CD4-positive, alpha-beta T cell (primary cell): Measurements from ENCODE around the gene NREP. TPM values are rescaled to one million over a fixed set of nuclear protein-coding genes. Genes with fewer than 3 reads are reported as not detected.

Experiments used
- ATAC-seq: fragments of 200-7000 bp; cut with Tn5 transposase; one replicate; pipeline ENCODE4 v1.10.0; 2022; ENCODE audit warnings: mild to moderate bottlenecking; ENCODE audit not compliant: poor library complexity
- CTCF ChIA-PET: fragments of 350-600 bp; sonication (Branson Sonifier 250); formaldehyde crosslinking; loops from one replicate; lab custom pipeline; 2021; ENCODE audit warnings: antibody characterized with exemption, inconsistent platforms; lab: Charles Lee
- POLR2A ChIA-PET: fragments of 350-600 bp; sonication (Branson Sonifier 250); formaldehyde crosslinking; loops from one replicate; lab custom pipeline; 2021; ENCODE audit warnings: antibody characterized with exemption, inconsistent platforms; lab: Charles Lee
- DNase-seq, 14 experiments: peaks; one replicate each; pipeline ENCODE4 v3.0.0-alpha.2; 2013 to 2020; ENCODE audit warnings: mixed read lengths in 2 of 14
- H3K27ac ChIP-seq, 2 donors: one replicate each; pipeline versions ENCODE4 v1.5.1 to v1.7.0; 2013; ENCODE audit warnings: low read length in 2 of 2, low read depth in 1 of 2, mild to moderate bottlenecking in 1 of 2
- H3K27me3 ChIP-seq, 2 experiments: 1 replicate in 1 of 2; 2 replicates in 1 of 2; pipeline versions ENCODE4 v1.6.1 to v1.7.0; 2013; ENCODE audit warnings: low read length in 2 of 2, control low read depth in 1 of 2, mild to moderate bottlenecking in 1 of 2, moderate library complexity in 1 of 2; ENCODE audit not compliant: insufficient read depth in 2 of 2, control insufficient read depth in 1 of 2
- H3K36me3 ChIP-seq: one replicate; pipeline ENCODE4 v1.6.1; 2013; ENCODE audit warnings: low read length, control low read depth; ENCODE audit not compliant: insufficient read depth
- H3K4me1 ChIP-seq: one replicate; pipeline ENCODE4 v1.6.1; 2013; ENCODE audit warnings: low read length, control low read depth; ENCODE audit not compliant: insufficient read depth
- H3K4me3 ChIP-seq: one replicate; pipeline ENCODE4 v1.5.1; 2013; ENCODE audit warnings: mild to moderate bottlenecking, low read length, moderate library complexity
- H3K9me3 ChIP-seq, 2 experiments: 1 replicate in 1 of 2; 2 replicates in 1 of 2; pipeline versions ENCODE4 v1.6.1 to v1.7.0; 2013; ENCODE audit warnings: low read length in 2 of 2, mild to moderate bottlenecking in 2 of 2, control low read depth in 1 of 2, moderate library complexity in 1 of 2; ENCODE audit not compliant: control insufficient read depth in 1 of 2, insufficient read depth in 1 of 2
- H3K27ac Mint-ChIP-seq: one replicate; pipeline ENCODE4 v1.8.0; 2020; ENCODE audit warnings: mixed read lengths
- H3K27me3 Mint-ChIP-seq: one replicate; pipeline ENCODE4 v1.8.0; 2021; ENCODE audit warnings: mixed read lengths
- H3K36me3 Mint-ChIP-seq: one replicate; pipeline ENCODE4 v1.8.0; 2021; ENCODE audit warnings: low read depth, mixed read lengths
- H3K4me1 Mint-ChIP-seq: one replicate; pipeline ENCODE4 v1.8.0; 2021; ENCODE audit warnings: low read depth, mixed read lengths
- H3K4me3 Mint-ChIP-seq: one replicate; pipeline ENCODE4 v1.8.0; 2020; ENCODE audit warnings: mild to moderate bottlenecking, mixed read lengths
- H3K9me3 Mint-ChIP-seq: one replicate; pipeline ENCODE4 v1.8.0; 2020; ENCODE audit warnings: mixed read lengths
- intact Hi-C, 2 experiments: fragments of 100-400 bp; cut with DNase I in 1 of 2; cut with micrococcal nuclease in 1 of 2; formaldehyde crosslinking; loops; one replicate each; pipeline versions ENCODE4 v1.15.1 to v1.9.0; 2023 to 2025; cut with DNase I, micrococcal nuclease
- total RNA-seq, 174 experiments: library from RNA in 2 of 174; stranded (reverse) in 2 of 174; gene quantifications; one replicate each; pipeline ENCODE4 v1.2.3 and lab custom pipeline; 2021 to 2026
- TF ChIP-seq, protein P1 (sequence below): fragments of 200-600 bp; IDR thresholded peaks from one replicate; pipeline ENCODE4 v1.8.0; 2022; ENCODE audit warnings: antibody characterized with exemption, mild to moderate bottlenecking

Gene NREP
- total RNA-seq, 2 experiments from 2014 or later: 2.3 to 2.9 TPM

DNA sequence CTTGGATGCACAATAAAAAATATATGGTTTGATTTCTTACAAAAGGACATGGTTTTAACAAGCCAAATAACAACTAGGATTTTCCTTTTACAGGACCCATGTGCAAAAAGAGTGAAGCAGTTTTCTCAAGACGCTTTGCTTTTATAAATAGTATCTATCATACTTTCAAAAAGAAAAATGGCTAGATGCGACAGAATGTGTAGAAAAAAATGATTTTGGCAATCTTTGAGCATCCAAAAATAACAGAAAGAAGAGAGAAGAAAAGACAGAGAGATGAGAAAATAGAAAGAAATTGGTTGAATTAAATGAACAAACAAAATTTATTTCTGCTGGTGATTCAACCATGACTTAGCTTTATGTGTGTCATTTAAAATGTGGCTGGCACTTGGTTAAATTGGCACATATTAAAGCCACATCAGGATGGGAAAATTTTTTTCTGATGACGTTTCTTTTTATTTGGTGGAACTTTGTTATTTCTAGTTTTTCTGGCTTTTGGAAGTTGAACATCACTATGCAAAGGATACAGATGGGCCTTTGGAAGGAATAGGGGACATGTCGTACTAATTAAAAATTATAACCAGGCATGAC lies 35.6 kb upstream of the NREP start:
- no peaks in the 10 kb centered on the region for H3K4me1 ChIP-seq
- H3K9me3 Mint-ChIP-seq: no peaks in the 10 kb centered on the region
- no peaks in the 10 kb centered on the region for H3K36me3 Mint-ChIP-seq
- no peaks in the 10 kb centered on the region for H3K9me3 ChIP-seq
- DNase-seq (no peak), ATAC-seq (no peak)
- TF ChIP-seq, protein P1, sequence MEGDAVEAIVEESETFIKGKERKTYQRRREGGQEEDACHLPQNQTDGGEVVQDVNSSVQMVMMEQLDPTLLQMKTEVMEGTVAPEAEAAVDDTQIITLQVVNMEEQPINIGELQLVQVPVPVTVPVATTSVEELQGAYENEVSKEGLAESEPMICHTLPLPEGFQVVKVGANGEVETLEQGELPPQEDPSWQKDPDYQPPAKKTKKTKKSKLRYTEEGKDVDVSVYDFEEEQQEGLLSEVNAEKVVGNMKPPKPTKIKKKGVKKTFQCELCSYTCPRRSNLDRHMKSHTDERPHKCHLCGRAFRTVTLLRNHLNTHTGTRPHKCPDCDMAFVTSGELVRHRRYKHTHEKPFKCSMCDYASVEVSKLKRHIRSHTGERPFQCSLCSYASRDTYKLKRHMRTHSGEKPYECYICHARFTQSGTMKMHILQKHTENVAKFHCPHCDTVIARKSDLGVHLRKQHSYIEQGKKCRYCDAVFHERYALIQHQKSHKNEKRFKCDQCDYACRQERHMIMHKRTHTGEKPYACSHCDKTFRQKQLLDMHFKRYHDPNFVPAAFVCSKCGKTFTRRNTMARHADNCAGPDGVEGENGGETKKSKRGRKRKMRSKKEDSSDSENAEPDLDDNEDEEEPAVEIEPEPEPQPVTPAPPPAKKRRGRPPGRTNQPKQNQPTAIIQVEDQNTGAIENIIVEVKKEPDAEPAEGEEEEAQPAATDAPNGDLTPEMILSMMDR: no peak
- H3K4me1 Mint-ChIP-seq: no peaks in the 10 kb centered on the region
- POLR2A ChIA-PET: no interaction called here
- intact Hi-C loops: no loop called here
- H3K27me3 Mint-ChIP-seq: no peaks in the 10 kb centered on the region
- H3K27me3 ChIP-seq: no peaks in the 10 kb centered on the region
- CTCF ChIA-PET: no interaction called here
- H3K4me3 Mint-ChIP-seq: no peak overlapping the region
- no peak overlapping the region for H3K4me3 ChIP-seq
- H3K27ac ChIP-seq: no peak overlapping the region
- H3K27ac Mint-ChIP-seq: no peak overlapping the region
- H3K36me3 ChIP-seq: no peaks in the 10 kb centered on the region

DNA sequence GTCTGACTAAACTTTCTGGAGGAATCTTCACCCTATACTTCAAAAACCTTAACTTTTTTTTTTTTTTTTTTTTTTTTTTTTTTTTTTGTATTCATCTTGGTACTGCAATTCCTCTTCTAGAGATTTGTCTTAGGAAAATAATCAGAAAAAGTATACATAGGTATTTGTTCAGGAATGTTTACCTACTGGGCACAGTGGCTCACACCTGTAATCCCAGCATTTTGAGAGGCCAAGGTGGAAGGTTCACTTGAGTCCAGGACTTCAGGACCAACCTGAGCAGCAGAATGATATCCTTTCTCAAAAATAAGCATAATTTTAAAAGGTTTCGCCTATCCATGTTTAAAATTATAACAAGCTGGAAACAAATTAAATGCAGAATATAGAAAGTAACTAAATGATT lies 33.3 kb upstream of the NREP start:
- Mint-ChIP-seq H3K4me1 (no peaks in the 10 kb centered on the region), H3K9me3 (no peaks in the 10 kb centered on the region), H3K27ac (no peak overlapping the region), H3K27me3 (no peaks in the 10 kb centered on the region), H3K4me3 (no peak overlapping the region), H3K36me3 (no peaks in the 10 kb centered on the region)
- intact Hi-C loops: no loop called here
- ChIA-PET POLR2A (no interaction called here), CTCF (no interaction called here)
- TF ChIP-seq, protein P1: no peak
- ATAC-seq (no peak), DNase-seq (no peak)
- Histone ChIP-seq H3K9me3 (no peaks in the 10 kb centered on the region), H3K36me3 (no peaks in the 10 kb centered on the region), H3K27me3 (no peaks in the 10 kb centered on the region), H3K4me3 (no peak overlapping the region), H3K4me1 (no peaks in the 10 kb centered on the region), H3K27ac (no peak overlapping the region)

DNA sequence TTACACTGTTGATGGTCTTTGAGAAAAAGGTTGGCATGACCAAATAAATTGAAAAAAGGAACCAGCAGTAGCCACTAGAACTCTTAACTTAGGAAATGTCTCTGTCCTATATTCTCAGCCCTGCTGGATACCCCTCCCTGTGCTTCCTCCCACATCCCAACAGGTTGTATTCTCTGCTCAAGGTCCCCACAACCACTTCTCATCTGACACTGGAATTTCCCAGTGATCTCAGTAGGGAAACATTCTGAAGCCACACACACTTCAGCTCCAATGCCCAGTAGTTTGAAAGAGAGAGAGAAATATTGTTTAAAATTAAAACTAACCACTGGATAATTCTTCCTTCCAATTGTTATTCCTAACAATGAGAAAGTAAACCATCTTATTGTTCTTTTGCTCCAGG lies 30.0 kb upstream of the NREP start:
- Histone ChIP-seq H3K27ac (no peak overlapping the region), H3K9me3 (no peaks in the 10 kb centered on the region), H3K4me3 (no peak overlapping the region), H3K27me3 (no peaks in the 10 kb centered on the region), H3K36me3 (no peaks in the 10 kb centered on the region), H3K4me1 (no peaks in the 10 kb centered on the region)
- ChIA-PET CTCF (no interaction called here), POLR2A (no interaction called here)
- H3K4me1 Mint-ChIP-seq: no peaks in the 10 kb centered on the region
- H3K27ac Mint-ChIP-seq: no peak overlapping the region
- no peaks in the 10 kb centered on the region for H3K9me3 Mint-ChIP-seq
- DNase-seq (no peak), ATAC-seq (no peak)
- TF ChIP-seq, protein P1: no peak
- H3K27me3 Mint-ChIP-seq: no peaks in the 10 kb centered on the region
- no peak overlapping the region for H3K4me3 Mint-ChIP-seq
- intact Hi-C loops: no loop called here
- H3K36me3 Mint-ChIP-seq: no peaks in the 10 kb centered on the region
